Stimulated activated CD8-positive, alpha-beta memory T cell treated with anti-CD3 and anti-CD28 coated beads, Interleukin-7, amount 100 ng/mL, for 24 hours (primary cell): Measurements from ENCODE around the gene DPF3.

Experiments
- DNase-seq: peaks from one replicate; pipeline ENCODE4 v3.0.0-alpha.2; 2020; ENCODE audit warnings: low read depth

DPF3 gene

GRCh38 chr14:72800296-72800695 lies 93.6 kb downstream of the DPF3 start:
- DNase-seq, result no peak

DNA sequence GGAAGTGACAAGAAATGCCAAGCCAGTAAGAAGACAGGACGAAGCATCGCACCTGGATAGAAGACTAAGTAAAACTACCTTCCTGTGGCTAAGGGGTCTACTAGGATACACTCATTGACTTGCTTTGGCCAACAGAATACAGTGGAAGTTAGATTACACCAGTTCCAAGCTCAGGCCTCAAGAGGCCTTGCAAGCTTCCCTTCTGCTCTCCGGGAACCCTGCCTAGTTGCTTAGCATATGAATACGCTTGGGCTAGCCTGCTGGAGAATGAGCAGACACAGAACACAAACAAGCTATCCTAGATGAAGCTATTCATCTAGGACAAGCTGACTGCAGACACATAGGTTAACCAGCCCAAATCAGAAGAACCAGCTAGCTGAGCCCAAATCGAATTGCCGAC lies 97.0 kb downstream of the DPF3 start:
- no peak for DNase-seq

DNA sequence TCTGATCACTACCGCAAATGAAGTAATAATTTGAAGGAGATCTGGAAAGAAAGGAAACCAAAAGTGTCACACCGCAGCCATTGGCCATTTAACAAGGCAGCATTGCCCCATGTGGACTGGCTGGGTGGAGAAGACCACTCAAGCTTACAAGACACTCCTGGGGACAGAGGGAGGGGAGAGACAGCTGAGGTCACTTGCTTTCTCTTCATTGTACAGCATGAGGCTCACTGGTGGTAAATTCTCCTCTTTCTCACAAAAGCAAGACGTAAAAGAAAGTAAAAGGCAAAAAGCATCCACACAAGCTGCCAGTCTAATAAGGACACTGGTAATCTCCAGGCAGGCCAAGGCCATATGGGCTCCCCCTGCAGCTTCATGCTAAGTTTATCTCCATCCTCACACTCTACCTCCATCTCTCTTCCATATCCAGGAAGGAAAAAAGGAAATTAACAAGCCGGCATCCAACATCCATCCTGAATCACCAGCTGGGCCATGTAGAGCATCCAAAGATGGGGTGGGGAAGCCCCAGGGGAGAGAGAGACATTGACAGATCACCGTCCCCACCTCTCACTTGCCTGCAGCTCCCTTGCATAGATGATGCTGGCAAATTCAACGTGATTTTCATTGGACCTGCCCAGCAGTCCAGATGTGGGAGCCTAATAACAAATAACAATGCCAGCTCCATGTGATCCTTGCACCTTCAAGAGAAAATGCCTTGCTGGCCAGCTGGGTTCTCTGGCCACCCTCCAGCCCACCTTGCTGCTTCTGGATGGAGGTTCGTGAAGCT lies 100.6 kb downstream of the DPF3 start:
- no peak for DNase-seq

DNA sequence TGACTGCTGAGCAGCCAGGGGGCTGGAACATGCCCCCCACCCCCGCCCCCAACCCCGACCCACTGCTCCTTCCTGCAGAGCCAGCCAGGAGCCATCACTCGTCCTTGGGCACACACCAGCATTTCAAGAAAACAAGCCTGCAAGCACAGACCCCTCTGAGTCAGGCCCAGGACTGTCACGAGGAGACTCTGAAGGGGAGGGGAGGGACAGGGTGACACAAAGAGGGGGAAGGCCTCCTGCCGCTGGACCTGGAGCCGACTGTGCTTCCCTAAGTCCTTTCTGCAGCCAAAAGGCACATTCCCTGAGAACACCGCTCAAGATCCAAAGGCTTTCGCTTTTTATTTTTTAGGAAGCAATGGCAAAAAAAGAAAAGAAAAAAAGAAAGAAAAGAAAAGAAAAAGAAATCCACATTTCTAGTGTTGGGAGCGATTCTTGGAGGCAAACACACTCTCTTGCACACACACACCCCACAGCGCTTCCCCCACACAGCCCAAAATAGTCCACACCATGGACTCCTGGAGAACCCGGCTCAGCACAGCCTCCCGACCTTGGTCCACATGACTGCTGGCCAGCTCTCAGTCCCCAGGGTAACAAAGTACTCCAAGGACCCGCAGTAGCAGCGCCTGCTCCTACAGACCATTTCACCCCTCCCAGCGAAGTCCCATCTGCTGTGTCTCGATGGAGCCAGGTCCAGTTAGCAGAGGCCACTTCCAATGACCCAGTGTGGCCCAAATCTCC lies 101.7 kb downstream of the DPF3 start:
- DNase-seq, result no peak

- no peak for DNase-seq
Observed at GRCh38 chr14:72790887-72791566, 102.9 kb downstream of the DPF3 start.

- DNase-seq, result no peak
Observed at GRCh38 chr14:72788972-72789728, 104.8 kb downstream of the DPF3 start.

- no peak for DNase-seq
Observed at GRCh38 chr14:72788255-72788654, 105.6 kb downstream of the DPF3 start.

DNA sequence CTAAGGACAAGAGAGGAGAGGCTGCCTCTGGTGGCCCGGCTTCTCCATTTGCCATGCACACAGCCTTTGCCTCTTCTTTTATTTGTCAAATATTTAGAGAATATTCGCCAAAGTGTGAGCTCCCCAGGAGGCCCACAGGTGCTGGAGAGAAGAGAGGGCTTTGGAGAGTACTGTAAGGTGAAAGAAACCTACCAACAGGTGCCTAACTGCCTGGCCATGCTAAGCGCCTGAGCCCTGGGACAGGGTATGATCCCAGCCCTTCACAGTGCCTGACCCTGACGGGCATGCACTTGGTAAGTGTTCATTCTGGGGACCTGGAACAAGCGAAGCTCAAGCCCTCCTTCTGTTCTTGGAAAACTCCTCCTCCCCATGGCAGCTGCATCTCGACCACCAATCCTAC lies 106.1 kb downstream of the DPF3 start:
- DNase-seq, result no peak

GRCh38 chr14:72786378-72787350 lies 107.2 kb downstream of the DPF3 start:
- DNase-seq, result no peak

GRCh38 chr14:72783741-72784140 lies 110.2 kb downstream of the DPF3 start:
- no peak for DNase-seq

DNA sequence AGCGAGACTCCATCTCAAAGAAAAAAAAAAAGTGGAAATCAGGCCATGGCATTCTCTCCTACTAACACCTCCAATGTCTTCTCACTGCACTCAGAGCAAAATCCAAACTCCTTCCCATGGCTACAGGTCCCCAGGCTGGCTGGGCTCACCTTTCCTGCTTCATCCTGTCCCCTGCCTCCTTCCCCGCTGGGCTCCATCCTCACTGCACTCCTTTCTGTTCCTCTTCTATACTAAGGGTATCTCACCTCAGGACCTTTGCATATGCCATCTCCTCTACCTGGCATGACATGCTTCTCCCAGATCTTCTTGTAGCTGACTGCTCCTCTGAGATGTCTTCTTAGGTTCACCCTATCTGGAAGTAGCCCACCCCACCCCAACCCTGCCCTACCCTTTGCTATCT lies 111.1 kb downstream of the DPF3 start:
- no peak for DNase-seq

GRCh38 chr14:72781561-72782508 lies 112.1 kb downstream of the DPF3 start:
- no peak for DNase-seq

DNA sequence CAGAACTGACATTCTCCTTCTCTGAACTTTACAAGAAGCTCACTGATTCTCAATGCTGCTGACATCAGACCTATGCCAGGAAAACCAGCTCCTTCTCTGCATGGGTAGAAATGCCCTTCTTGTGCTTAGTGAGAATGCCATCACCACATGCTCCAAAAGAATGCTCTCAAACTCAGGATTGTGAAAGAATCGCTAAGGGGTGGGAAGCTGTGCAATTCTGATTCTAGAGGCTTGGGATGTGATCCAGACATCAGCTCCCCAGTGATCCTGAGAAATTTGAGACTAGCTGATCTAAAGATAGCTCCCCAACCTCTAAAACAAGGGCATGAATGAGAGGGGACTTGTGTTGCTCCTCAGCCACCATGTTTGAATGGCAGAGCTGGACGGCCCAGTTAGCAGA lies 113.2 kb downstream of the DPF3 start:
- DNase-seq, result no peak

GRCh38 chr14:72779679-72780078 lies 114.2 kb downstream of the DPF3 start:
- DNase-seq, result no peak

DNA sequence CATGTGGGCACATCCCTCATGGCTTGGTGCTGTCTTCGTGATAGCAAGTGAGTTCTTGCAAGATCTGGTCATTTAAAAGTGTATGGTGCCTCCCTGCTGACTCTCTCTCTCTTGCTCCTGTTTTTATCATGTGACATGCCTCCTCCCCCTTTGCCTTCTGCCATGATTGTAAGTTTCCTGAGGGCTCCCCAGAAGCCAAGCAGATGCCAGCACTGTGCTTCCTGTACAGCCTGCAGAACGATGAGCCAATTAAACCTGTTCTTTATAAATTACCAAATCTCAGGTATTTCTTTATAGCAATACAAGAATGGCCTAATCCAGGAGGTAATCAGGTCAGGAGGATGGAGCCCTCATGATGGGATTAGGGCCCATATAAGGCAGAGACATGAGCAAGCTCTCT lies 116.3 kb downstream of the DPF3 start:
- DNase-seq, result no peak

DNA sequence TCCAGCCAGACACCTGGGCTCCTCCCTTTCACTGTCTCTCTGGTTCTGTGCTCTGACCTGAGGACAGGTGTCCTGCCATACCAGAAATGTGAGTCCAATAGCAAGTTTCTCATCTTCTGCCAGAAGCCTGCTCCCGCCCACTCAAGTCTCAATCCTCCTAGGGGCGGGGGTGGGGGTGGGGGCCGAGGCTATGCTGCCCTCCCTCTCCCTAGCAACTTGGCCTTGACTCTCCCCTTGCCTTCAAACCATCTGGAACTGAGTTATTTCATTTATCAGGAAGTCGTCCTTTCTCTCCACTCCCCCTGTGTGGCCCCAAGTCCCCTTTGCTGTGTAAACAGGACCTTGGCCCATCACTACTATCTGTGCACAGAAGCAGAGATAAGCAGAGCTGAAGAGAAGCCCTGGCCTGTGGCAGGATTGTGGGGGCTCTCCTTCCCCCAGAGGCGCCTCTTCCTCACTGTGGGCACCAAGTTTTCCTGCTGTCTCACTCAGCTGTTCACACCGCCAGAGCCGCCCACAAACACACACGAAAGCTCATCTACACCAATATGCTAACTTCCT lies 117.1 kb downstream of the DPF3 start:
- no peak for DNase-seq

DNA sequence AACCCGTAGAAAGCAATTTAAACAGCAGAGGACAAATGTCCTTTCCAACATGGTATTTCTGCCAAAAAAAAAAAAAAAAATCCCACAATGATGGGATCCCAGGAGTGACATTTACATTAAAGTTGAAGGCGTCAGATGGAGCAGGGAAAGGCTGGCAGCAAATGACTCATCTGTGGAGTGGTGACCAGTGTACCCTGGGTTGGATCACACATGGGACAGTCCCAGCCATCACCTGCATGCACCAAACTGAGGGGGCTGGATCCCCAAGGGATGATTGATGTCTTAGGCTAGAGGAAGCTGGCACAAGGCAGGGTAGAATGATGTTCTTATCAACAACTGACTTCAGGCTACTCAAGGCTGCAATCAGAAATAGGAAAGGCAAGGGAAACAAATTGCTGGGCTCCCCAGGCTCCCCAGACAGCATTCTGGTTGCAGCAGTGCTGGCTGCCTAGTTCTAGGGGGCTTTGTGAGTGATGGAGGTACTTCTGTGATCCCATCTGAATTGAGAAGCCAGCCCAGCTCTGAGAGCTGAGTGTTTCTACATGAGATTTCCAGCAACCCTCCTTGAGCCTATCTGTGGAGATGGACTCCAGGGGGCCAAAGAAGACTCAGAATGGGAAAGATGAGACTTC lies 117.9 kb downstream of the DPF3 start:
- DNase-seq, result no peak

DNA sequence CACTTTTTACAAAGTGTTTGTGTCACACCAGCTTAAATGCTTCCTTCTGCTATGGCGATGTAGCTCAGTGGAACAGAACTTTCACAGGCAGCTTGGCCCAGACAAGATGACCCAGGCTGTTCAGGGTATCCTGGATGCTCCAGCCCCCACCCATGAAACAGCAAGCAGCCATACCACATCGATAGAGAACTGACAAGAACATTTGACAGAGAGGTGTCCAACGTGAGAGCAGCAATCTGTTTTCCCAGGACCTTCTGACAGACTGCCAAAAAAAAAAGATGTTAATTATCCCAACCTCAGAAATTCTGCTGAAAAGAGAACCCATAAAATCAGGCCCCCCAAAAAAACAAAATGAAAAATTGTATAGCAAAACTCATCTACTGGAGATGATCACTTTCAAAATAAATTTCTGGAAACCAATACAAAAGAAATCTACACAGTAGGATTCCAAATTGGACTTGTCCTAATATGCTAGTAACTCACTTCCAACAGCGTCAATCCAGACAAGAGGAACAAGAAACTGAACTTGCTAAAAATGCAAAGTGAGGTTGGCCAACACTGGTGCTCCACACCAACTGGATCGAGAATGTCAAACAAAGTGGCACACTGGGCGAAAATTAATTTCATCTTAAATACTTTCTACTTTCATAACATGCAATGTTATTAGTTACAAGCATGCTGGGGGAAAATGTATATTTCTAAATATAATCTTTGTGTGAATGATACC lies 118.8 kb downstream of the DPF3 start:
- no peak for DNase-seq
